GM18507 (cell line): ENCODE measurements around the gene SLC8A1.
"Not testable (repeated sequence)": the region's sequence is repeated elsewhere in the genome, so short reads cannot be mapped to it uniquely, and the experiment has no call there.

ENCODE experiments used
- DNase-seq: peaks from one replicate; pipeline ENCODE4 v3.0.0; 2011; ENCODE audit warnings: low read depth; ENCODE audit not compliant: insufficient read length; ENCODE audit errors: extremely low spot score
- FAIRE-seq: peaks from 2 replicates; lab custom pipeline; 2011; peaks lifted over from hg19 to GRCh38; lab: Jason Lieb, UNC

SLC8A1 gene

DNA sequence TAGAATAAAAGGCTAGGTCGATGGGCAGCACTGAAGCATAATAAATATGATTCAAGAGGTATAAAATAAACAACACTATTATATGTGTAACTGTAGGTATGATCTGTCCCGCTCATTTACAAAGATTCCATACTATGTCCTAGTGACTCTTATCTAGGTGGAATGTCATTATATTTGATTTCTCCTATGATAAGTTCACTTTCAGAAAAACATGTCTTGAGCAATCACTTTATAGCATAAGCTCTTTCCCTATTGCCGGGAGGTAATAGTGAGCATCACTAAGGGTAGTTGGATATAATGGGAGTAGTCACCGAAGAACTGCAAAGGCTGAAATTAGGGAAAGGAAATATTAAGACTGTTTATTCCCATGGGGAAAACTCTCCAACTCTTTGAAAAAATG is 342.5 kb downstream of the SLC8A1 start:
- DNase-seq (no peak), FAIRE-seq (no peak)

- DNase-seq (no peak), FAIRE-seq (no peak)
Measured at GRCh38 chr2:40108851-40109250, 343.0 kb downstream of the SLC8A1 start.

DNA sequence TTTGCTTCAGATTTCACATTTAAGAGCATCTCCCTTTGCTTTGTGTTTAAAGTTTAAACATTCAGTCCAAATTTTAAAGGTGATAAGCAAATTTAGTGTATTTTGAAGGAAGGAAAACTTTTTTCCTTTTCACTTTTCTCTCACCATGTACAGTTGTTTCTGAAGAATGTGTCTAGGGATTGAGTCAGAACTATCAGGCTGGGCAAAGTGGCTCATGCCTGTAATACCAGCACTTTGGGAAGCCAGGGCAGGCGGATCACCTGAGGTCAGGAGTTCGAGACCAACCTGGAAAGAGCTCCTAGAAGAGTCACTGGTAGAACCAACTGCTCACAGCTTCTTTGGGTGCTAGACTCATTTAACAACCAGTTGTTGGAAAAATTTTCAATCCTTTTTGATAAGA is 345.8 kb downstream of the SLC8A1 start:
- no peak for DNase-seq
- FAIRE-seq: no peak

DNA sequence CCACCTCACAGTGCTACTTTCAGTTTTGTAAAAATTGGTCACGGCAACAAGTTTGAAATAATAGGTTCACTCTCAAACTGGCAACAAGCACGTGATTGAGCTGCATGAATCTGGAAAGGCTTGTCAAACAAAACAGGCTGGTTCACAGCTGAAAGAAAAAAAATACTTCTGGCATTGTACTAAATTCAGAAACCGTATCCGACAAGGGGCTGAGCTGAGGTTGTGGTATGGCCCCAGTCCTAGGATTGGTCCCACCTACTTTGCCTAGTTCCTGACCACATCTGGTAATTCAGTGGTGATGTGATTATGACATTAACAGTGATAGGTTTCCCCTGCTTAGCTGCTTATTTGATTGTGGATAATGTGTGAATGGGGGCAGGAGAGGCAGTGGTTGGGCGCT is 346.3 kb downstream of the SLC8A1 start:
- no peak for DNase-seq
- FAIRE-seq: no peak

- FAIRE-seq: no peak
Measured at GRCh38 chr2:40103590-40103989, 348.3 kb downstream of the SLC8A1 start.

DNA sequence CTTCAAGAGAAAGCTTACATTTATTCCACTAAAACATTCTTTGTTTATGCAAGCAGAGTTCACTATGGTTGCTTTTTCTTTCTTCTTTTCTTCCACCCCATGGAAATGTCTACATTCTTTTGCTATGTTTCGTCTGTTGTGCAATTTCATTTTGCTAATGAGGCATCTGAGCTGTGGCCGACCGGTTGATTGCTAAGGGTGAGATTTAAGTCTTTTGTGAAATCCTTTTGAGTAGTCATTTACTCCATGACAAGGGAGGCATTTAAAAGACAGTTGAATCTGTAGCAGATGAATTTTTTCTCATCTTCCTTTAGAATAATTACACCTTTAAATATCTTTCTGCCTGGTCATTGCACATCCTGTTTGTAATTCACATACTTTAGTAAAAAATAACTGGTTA is 348.7 kb downstream of the SLC8A1 start:
- no peak for DNase-seq
- no peak for FAIRE-seq

More at GRCh38 chr2:40103590-40103989, 348.3 kb downstream of the SLC8A1 start:
- DNase-seq: no peak

DNA sequence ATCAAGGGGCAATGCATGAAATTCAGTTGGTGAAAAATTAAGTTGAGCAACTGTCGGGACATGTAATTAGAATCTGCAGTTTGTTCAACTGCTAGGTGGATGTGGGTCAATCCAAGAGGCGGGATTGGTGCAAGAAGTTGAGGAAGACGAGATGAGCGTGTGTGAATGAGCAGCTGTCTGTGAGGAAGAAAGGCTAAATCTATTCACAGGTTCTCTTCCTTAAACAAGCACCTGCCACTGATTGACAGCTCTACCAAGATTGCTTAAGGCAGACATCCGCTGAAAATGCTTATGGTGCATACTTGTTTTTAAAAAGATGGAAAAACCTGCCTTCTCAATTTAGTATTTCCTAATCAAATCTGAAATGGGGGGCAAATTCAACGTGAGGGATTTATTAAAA is 349.4 kb downstream of the SLC8A1 start:
- FAIRE-seq: no peak
- DNase-seq: no peak

DNA sequence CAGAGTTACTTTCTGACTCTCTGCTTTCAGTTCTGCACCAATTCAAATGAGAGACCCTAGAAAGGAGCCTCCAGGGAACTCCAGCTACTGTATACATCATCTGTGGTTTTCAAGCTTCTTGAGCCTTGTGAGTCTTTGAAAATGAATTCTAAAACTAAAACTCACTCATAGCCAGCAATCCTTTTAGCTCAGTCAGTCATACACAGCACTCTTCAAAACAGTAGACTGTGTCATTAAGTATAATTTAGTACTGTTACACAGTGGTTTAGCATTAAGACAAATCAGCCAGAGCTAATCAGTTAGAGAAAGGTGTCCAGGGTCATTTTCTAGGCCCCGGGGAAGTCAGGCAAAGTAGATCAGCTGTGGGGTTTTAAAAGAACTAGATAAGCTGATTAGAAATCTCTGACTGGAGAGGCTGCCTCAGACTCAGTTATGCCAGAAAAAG is 350.7 kb downstream of the SLC8A1 start:
- FAIRE-seq: no peak
- DNase-seq: no peak

GRCh38 chr2:40100676-40101075 is 351.2 kb downstream of the SLC8A1 start:
- FAIRE-seq (no peak), DNase-seq (no peak)

DNA sequence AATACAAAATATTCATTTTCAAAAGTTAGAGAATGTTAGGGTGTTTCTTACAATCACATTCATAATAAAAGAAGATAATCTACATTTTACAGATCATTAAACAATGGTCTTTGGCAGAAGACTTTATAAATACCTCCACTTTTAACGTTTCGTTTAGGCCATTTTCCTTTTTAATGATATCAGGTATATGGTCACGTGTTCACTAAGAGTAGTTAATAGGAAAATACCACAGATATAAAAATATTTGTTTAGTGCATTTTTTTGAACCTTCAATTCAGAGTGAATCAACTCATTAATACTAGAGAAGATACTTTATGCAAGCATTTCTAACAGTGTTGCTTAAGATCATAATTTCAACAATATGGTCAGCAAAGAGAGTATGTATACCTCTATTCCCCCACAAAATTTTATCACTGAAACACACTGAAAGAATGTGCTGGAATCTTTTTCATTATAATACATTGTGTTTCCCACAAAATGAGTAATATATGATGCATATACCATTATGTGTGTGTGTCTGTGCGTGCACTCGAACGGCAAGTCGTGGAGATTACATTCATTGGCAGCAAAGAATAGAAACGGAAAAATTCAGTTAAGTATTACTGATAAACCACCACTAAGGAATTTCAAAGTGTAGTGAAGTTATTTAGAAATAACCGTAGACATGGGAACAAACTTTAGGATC is 353.0 kb downstream of the SLC8A1 start:
- FAIRE-seq: no peak

DNA sequence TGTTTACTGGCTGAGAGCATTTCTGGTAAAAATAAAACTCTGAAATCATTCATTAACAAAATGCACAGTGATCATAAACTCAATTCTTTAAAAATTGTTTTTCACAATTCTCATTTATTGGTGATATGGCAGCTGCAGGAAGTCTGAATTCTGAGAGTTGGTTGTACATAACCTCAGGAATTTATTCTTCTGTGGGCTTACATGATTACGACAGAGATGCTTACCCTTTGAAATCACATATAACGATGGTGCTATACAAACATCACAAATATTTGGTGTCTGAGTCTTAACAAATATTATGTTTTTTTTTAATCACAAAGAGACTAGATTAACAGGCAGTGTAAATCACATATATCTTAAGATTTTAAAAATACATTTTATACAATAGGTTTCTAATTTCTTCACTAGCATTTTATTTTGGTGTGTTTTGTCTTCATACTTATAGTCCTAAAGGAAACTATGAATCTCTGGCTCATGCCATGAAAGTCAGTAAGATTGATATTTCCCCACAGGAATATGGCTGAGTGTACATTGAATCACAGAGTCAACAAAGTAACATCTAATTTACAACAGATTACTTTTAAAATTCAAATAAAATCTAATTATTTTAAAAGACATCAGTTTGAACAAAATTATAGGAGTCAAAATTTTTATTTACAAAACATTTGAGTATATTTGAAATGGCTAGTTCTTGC is 354.1 kb downstream of the SLC8A1 start:
- FAIRE-seq (no peak), DNase-seq (no peak)

More for the DNA sequence above, 353.0 kb downstream of the SLC8A1 start:
- DNase-seq: no peak

DNA sequence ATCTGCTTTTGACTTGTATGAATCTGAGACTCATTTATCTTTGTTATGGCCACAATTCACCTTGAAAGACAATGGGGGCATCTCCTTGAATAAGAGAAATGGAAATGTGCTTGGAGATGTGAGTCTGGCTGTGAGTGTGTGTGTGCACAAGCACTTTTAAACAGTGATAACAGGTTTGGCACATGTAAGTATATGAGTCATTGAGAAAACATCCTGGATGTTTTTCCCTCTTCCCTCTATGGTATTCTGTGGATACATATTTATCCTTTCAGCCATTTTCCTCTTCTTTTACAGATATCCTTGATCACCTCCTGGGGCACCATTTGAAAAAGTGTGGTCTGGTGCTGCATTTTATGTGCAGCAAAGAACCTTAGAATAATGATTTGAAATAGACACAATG is 355.5 kb downstream of the SLC8A1 start:
- DNase-seq (no peak), FAIRE-seq (no peak)

GRCh38 chr2:40095000-40095399 is 356.9 kb downstream of the SLC8A1 start:
- DNase-seq (no peak), FAIRE-seq (no peak)

DNA sequence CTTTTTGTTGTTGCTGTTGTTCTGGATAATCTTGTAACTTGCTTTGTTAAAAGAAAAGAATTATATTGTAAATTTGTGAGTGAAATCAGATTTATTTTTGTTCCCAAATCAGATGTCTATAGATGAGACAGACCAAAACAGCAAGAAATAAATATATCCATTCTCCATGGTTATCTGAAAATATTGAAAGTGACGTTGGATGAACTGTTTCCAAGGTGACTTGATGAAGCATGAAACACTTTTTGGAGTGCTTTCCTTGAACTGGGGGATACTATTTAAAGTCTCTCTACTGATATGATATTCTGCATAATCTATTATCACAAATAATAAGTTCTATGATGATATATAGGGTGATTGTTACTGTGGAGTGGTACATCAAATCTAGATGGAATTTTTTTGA is 357.4 kb downstream of the SLC8A1 start:
- DNase-seq (no peak), FAIRE-seq (no peak)

DNA sequence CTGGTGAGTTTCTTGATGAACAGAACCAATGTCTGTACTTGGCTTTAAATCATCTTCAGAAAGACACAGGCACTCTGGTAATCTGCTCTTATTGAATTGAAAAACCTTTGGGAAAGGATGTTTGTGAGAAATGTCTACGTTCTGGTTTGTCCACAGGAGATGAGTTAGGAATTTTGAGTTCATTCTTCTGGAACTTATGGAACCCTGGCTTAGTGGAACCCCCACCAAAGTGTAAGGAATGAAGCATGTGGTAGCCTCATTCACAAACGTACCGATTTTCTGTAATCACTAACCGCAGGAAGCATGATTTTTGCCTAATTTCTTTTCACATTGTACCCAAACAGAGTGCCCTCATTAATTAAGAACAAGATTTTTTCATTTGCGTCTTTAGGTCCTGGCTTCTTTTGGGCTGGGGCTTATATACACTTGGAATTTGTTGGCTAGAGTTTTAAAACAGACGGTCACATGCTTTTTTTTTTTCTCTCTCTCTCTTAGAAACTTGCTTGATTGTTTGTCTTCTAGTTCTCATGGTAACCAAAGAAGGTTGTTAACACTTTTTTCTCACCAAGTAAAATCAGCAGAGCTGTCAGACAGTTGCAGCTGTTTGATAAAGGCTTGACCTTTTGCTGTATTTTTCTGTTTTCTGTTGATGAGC is 358.7 kb downstream of the SLC8A1 start:
- no peak for FAIRE-seq
- no peak for DNase-seq

GRCh38 chr2:40090044-40090443 is 361.8 kb downstream of the SLC8A1 start:
- DNase-seq: no peak
- FAIRE-seq: no peak

DNA sequence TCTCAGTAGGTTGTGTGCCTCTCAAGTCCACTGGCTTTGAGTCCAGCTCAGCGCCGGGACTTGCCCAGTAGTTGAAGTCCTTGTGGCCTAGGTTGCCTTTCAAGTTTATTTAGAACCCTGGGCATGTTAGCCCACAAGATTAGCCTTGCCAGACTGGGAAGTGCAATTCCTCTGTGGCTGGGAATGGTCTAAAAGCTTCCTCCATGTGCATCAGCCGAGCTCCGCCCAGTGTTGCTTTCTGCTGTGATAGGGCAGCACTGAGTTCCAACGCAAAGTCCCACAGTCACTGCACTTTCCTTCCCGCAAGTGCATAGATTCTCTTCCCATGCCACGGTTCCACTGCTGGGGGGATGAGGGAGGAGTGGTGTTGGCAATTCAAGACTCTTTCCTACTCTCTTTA is 364.0 kb downstream of the SLC8A1 start:
- FAIRE-seq (no peak), DNase-seq (no peak)

GRCh38 chr2:40087434-40087833 is 364.5 kb downstream of the SLC8A1 start:
- DNase-seq (no peak), FAIRE-seq (no peak)

DNA sequence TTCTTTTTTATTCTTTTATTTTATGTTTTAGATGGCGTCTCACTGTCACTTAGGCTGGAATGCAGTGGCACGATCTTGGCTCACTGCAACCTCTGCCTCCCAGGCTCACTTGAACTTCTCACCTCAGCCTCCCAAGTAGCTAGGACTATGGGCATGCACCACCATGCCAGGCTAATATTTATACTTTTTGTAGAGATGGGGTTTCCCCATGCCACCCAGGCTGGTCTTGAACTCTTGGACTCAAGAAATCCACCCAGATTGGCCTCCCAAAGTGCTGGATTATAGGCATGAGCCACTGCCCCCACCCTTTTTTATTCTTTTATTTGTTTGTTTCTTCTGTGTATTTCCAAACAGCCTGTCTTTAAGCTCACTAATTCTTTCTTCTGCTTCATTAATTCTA is 366.1 kb downstream of the SLC8A1 start:
- FAIRE-seq: no peak

DNA sequence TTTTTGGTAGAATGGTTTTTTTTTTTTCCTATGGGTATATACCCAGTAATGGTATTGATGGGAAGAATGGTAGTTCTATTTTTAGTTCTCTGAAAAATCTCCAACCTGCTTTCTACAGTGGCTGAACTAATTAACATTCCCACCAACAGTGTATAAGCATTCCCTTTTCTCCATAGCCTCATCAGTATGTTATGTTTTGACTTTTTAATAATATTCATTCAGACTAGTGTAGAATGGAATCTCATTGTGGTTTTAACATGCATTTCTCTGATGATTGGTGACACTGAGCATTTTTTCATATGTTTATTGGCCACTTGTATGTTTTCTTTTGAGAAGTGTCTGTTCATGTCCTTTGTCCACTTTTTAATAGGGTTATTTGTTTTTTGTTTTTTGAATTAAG is 378.6 kb downstream of the SLC8A1 start:
- not testable (repeated sequence) for DNase-seq, FAIRE-seq

More for the DNA sequence above, 366.1 kb downstream of the SLC8A1 start:
- no peak for DNase-seq
